NCI-H82 (cell line): ENCODE data around the gene NPEPPS.
"Not testable (repeated sequence)": the region's sequence is repeated elsewhere in the genome, so short reads cannot be mapped to it uniquely, and the experiment has no call there.

Experiments
- DNase-seq: peaks from one replicate; lab custom pipeline; 2025; lab: John Stamatoyannopoulos, UW

The NPEPPS gene

GRCh38 chr17:47530557-47531232 is at the start of gene NPEPPS:
TSS of gene NPEPPS (plus strand) at chr17:47531108. CDS start at chr17:47531301, 193 bp downstream.
- peak; percentile 94 for DNase-seq

GRCh38 chr17:47491841-47492212 is 39.1 kb upstream of the NPEPPS start:
- DNase-seq: not testable (repeated sequence)

- peak; percentile 57 for DNase-seq
Observed at GRCh38 chr17:47499074-47499473, 31.8 kb upstream of the NPEPPS start.

GRCh38 chr17:47499494-47499893 is 31.4 kb upstream of the NPEPPS start:
- not testable (repeated sequence) for DNase-seq

- DNase-seq: peak; percentile 37
Observed at GRCh38 chr17:47500620-47501019, 30.3 kb upstream of the NPEPPS start.

- not testable (repeated sequence) for DNase-seq
Observed at GRCh38 chr17:47502122-47502731, 28.7 kb upstream of the NPEPPS start.

- not testable (repeated sequence) for DNase-seq
Observed at GRCh38 chr17:47502776-47503455, 28.0 kb upstream of the NPEPPS start.

- DNase-seq: not testable (repeated sequence)
Observed at GRCh38 chr17:47511701-47512146, 19.2 kb upstream of the NPEPPS start.

GRCh38 chr17:47513301-47513700 is 17.6 kb upstream of the NPEPPS start:
- DNase-seq: not testable (repeated sequence)

GRCh38 chr17:47518880-47519279 is 12.0 kb upstream of the NPEPPS start:
- DNase-seq: not testable (repeated sequence)

- DNase-seq: not testable (repeated sequence)
Observed at GRCh38 chr17:47519365-47519764, 11.5 kb upstream of the NPEPPS start.

- not testable (repeated sequence) for DNase-seq
Observed at GRCh38 chr17:47520279-47520678, 10.6 kb upstream of the NPEPPS start.

GRCh38 chr17:47521434-47521833 is 9.5 kb upstream of the NPEPPS start:
- not testable (repeated sequence) for DNase-seq

- not testable (repeated sequence) for DNase-seq
Observed at GRCh38 chr17:47522341-47522740, 8.6 kb upstream of the NPEPPS start.

GRCh38 chr17:47531233-47531820 is 419 bp downstream of the NPEPPS start:
- not testable (repeated sequence) for DNase-seq

- not testable (repeated sequence) for DNase-seq
Observed at GRCh38 chr17:47539085-47539484, 8.2 kb downstream of the NPEPPS start.

- DNase-seq: not testable (repeated sequence)
Observed at GRCh38 chr17:47541676-47542075, 10.8 kb downstream of the NPEPPS start.

- not testable (repeated sequence) for DNase-seq
Observed at GRCh38 chr17:47544327-47544726, 13.4 kb downstream of the NPEPPS start.

GRCh38 chr17:47554733-47555132 is 23.8 kb downstream of the NPEPPS start:
- DNase-seq: not testable (repeated sequence)

- DNase-seq: not testable (repeated sequence)
Observed at GRCh38 chr17:47556108-47556507, 25.2 kb downstream of the NPEPPS start.

- DNase-seq: not testable (repeated sequence)
Observed at GRCh38 chr17:47560517-47561043, 29.7 kb downstream of the NPEPPS start.
